ENCODE data around the gene HELZ. TPM values are rescaled to one million over a fixed set of nuclear protein-coding genes. Genes with fewer than 3 reads are reported as not detected.

HELZ gene
- total RNA-seq, 1 donor from 2014 or later = 86.6 TPM

GRCh38 chr17:67280279-67280678 is 35.3 kb upstream of the HELZ start:
- TF ChIP-seq CTCF (IDR thresholded peaks at IDR 0.05; ENCODE audit: unreplicated experiment) = no peak
- Mint-ChIP-seq H3K27me3 (ENCODE audit: low read depth) (no peaks in the 10 kb centered on the region), H3K9me3 (no peaks in the 10 kb centered on the region), H3K27ac (no peak overlapping the region), H3K4me1 (no peaks in the 10 kb centered on the region), H3K36me3 (no peaks in the 10 kb centered on the region), H3K4me3 (no peak overlapping the region)
- no peak for DNase-seq (ENCODE audit: low spot score in 2 of 2, unreplicated experiment in 2 of 2)

GRCh38 chr17:67279115-67279514 is 34.1 kb upstream of the HELZ start:
- Mint-ChIP-seq H3K27me3 (ENCODE audit: low read depth) (no peaks in the 10 kb centered on the region), H3K4me3 (no peak overlapping the region), H3K4me1 (no peaks in the 10 kb centered on the region), H3K36me3 (no peaks in the 10 kb centered on the region), H3K27ac (no peak overlapping the region), H3K9me3 (no peaks in the 10 kb centered on the region)
- no peak for DNase-seq (ENCODE audit: low spot score in 2 of 2, unreplicated experiment in 2 of 2)
- TF ChIP-seq CTCF (IDR thresholded peaks at IDR 0.05; ENCODE audit: unreplicated experiment) = no peak

GRCh38 chr17:67278363-67278762 is 33.4 kb upstream of the HELZ start:
- H3K4me3 Mint-ChIP-seq = no peak overlapping the region
- H3K27me3 Mint-ChIP-seq (ENCODE audit: low read depth) = no peaks in the 10 kb centered on the region
- no peaks in the 10 kb centered on the region for H3K9me3 Mint-ChIP-seq
- H3K36me3 Mint-ChIP-seq = no peaks in the 10 kb centered on the region
- no peaks in the 10 kb centered on the region for H3K4me1 Mint-ChIP-seq
- no peak overlapping the region for H3K27ac Mint-ChIP-seq
- no peak for DNase-seq (ENCODE audit: low spot score in 2 of 2, unreplicated experiment in 2 of 2)
- TF ChIP-seq CTCF (IDR thresholded peaks at IDR 0.05; ENCODE audit: unreplicated experiment) = no peak

- no peaks in the 10 kb centered on the region for H3K27me3 Mint-ChIP-seq (ENCODE audit: low read depth)
- H3K27ac Mint-ChIP-seq = no peak overlapping the region
- H3K9me3 Mint-ChIP-seq = no peaks in the 10 kb centered on the region
- no peaks in the 10 kb centered on the region for H3K36me3 Mint-ChIP-seq
- TF ChIP-seq CTCF (IDR thresholded peaks at IDR 0.05; ENCODE audit: unreplicated experiment) = no peak
- no peak overlapping the region for H3K4me3 Mint-ChIP-seq
- no peaks in the 10 kb centered on the region for H3K4me1 Mint-ChIP-seq
- no peak for DNase-seq (ENCODE audit: low spot score in 2 of 2, unreplicated experiment in 2 of 2)
Measured at GRCh38 chr17:67276075-67276474, 31.1 kb upstream of the HELZ start.

- no peak for TF ChIP-seq CTCF (IDR thresholded peaks at IDR 0.05; ENCODE audit: unreplicated experiment)
- no peak overlapping the region for H3K4me3 Mint-ChIP-seq
- no peaks in the 10 kb centered on the region for H3K9me3 Mint-ChIP-seq
- no peak for DNase-seq (ENCODE audit: low spot score in 2 of 2, unreplicated experiment in 2 of 2)
- no peaks in the 10 kb centered on the region for H3K27me3 Mint-ChIP-seq (ENCODE audit: low read depth)
- no peak overlapping the region for H3K27ac Mint-ChIP-seq
- H3K36me3 Mint-ChIP-seq = no peaks in the 10 kb centered on the region
- no peaks in the 10 kb centered on the region for H3K4me1 Mint-ChIP-seq
Measured at GRCh38 chr17:67274466-67274865, 29.5 kb upstream of the HELZ start.

- H3K9me3 Mint-ChIP-seq = no peaks in the 10 kb centered on the region
- no peak for TF ChIP-seq CTCF (IDR thresholded peaks at IDR 0.05; ENCODE audit: unreplicated experiment)
- H3K4me1 Mint-ChIP-seq = no peaks in the 10 kb centered on the region
- no peaks in the 10 kb centered on the region for H3K36me3 Mint-ChIP-seq
- H3K27ac Mint-ChIP-seq = no peak overlapping the region
- H3K27me3 Mint-ChIP-seq (ENCODE audit: low read depth) = no peaks in the 10 kb centered on the region
- no peak for DNase-seq (ENCODE audit: low spot score in 2 of 2, unreplicated experiment in 2 of 2)
- H3K4me3 Mint-ChIP-seq = no peak overlapping the region
Measured at GRCh38 chr17:67273900-67274299, 28.9 kb upstream of the HELZ start.
